Measurements from ENCODE around the gene VDAC1.

VDAC1 gene

DNA sequence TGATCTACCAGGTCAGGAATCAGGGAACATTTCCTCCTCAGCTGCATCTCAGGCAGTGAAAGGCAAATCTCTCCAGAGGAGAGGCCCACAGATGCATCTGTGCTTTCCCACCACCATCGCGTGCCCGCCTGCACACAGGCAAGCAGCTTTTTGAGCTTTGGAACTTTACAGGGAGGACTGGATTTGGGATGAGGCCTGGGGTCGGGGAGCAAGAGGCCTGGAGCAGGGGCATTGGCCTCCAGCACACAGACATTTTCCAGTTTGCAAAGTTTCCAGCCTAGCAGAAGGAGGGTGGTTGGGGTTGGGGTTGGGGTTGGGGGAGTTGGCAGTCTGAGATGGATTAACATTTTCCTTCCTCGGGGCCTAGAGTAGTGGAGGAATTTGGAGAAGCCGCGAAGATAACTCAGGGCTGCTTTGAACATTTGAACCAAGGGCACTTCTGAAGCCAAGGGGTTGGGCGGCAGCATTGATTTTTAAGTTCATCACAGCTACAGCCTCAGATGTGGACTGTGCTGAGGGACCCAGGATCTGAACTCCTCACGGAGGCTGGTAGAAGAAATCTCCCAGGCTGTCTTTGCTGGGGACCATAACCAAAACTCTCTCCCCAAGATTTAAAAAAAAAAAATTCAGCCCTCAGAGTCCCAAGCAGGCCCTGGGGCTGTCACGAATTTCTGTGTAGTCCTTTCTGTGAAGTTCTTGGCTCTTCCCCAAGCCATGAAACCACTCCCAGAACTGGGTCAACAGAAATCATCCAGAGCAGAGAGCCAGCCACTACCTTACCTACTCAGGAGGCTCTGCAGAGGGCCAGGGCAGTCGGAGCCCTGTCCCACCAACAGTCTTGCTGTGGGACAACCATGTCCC, 61.9 kb downstream of the VDAC1 start:
- H3K27ac ChIP-seq (replicated peaks), result no peak overlapping the region
- DNase-seq (ENCODE audit: low read depth in 1 of 2, low spot score in 1 of 2), result no peak
- TF ChIP-seq, protein P1, sequence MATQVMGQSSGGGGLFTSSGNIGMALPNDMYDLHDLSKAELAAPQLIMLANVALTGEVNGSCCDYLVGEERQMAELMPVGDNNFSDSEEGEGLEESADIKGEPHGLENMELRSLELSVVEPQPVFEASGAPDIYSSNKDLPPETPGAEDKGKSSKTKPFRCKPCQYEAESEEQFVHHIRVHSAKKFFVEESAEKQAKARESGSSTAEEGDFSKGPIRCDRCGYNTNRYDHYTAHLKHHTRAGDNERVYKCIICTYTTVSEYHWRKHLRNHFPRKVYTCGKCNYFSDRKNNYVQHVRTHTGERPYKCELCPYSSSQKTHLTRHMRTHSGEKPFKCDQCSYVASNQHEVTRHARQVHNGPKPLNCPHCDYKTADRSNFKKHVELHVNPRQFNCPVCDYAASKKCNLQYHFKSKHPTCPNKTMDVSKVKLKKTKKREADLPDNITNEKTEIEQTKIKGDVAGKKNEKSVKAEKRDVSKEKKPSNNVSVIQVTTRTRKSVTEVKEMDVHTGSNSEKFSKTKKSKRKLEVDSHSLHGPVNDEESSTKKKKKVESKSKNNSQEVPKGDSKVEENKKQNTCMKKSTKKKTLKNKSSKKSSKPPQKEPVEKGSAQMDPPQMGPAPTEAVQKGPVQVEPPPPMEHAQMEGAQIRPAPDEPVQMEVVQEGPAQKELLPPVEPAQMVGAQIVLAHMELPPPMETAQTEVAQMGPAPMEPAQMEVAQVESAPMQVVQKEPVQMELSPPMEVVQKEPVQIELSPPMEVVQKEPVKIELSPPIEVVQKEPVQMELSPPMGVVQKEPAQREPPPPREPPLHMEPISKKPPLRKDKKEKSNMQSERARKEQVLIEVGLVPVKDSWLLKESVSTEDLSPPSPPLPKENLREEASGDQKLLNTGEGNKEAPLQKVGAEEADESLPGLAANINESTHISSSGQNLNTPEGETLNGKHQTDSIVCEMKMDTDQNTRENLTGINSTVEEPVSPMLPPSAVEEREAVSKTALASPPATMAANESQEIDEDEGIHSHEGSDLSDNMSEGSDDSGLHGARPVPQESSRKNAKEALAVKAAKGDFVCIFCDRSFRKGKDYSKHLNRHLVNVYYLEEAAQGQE (IDR thresholded peaks at IDR 0.05; ENCODE audit: insufficient replicate concordance, low read depth), result no peak
- TF ChIP-seq, protein P2, sequence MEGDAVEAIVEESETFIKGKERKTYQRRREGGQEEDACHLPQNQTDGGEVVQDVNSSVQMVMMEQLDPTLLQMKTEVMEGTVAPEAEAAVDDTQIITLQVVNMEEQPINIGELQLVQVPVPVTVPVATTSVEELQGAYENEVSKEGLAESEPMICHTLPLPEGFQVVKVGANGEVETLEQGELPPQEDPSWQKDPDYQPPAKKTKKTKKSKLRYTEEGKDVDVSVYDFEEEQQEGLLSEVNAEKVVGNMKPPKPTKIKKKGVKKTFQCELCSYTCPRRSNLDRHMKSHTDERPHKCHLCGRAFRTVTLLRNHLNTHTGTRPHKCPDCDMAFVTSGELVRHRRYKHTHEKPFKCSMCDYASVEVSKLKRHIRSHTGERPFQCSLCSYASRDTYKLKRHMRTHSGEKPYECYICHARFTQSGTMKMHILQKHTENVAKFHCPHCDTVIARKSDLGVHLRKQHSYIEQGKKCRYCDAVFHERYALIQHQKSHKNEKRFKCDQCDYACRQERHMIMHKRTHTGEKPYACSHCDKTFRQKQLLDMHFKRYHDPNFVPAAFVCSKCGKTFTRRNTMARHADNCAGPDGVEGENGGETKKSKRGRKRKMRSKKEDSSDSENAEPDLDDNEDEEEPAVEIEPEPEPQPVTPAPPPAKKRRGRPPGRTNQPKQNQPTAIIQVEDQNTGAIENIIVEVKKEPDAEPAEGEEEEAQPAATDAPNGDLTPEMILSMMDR (IDR thresholded peaks at IDR 0.05; ENCODE audit: insufficient read depth, low read length), result no peak
- TF ChIP-seq POLR2AphosphoS5 (IDR thresholded peaks at IDR 0.05; ENCODE audit: low read depth) (no peak), GABPA (IDR thresholded peaks at IDR 0.05; ENCODE audit: low read depth) (no peak), SPI1 (IDR thresholded peaks at IDR 0.05; ENCODE audit: borderline replicate concordance, low read depth) (no peak)
- no peaks in the 10 kb centered on the region for H3K27me3 ChIP-seq (ENCODE audit: insufficient read depth, poor library complexity, severe bottlenecking)
- H3K4me3 ChIP-seq (replicated peaks; ENCODE audit: insufficient read depth, low read length), result no peak overlapping the region

DNA sequence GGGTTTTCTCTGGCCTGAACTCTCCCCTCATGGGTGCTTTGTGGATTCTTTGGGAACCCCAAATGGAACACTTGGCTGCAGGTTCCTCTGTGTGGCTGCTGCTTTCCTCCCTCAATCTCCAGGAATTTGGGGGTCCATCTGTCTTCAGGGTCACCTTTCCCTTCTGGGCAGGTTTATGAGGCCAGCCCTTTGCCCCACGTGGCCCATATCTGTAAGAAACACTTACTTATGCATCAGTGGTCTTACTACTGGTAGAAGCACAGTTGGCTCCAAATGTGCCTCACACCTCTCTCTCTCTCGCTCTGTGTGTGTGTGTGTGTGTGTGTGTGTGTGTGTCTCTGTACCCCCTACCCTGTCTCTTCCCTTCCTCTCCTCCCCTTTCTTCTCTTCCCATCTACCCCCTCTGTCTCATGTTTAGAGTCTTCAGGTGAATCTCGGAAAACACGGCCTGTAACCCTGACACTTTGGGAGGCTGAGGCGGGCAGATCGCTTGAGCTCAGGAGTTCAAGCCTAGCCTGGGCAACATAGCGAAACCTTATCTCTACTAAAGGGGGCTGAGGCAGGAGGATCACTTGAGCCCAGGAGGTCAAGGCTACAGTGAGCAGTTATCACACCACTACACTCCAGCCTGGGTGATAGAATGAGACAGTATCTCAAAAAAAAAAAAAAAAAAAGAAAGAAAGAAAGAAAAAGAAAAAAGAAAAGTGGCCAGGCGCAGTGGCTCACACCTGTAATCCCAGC, 63.1 kb downstream of the VDAC1 start:
- DNase-seq (ENCODE audit: low read depth in 1 of 2, low spot score in 1 of 2), result no peak
- H3K4me3 ChIP-seq (replicated peaks; ENCODE audit: insufficient read depth, low read length), result no peak overlapping the region
- no peak overlapping the region for H3K27ac ChIP-seq (replicated peaks)
- no peaks in the 10 kb centered on the region for H3K27me3 ChIP-seq (ENCODE audit: insufficient read depth, poor library complexity, severe bottlenecking)
- TF ChIP-seq SPI1 (IDR thresholded peaks at IDR 0.05; ENCODE audit: borderline replicate concordance, low read depth), result no peak
- no peak for TF ChIP-seq GABPA (IDR thresholded peaks at IDR 0.05; ENCODE audit: low read depth)
- TF ChIP-seq POLR2AphosphoS5 (IDR thresholded peaks at IDR 0.05; ENCODE audit: low read depth), result no peak
- TF ChIP-seq, protein P2 (IDR thresholded peaks at IDR 0.05; ENCODE audit: insufficient read depth, low read length), result no peak
- TF ChIP-seq, protein P1 (IDR thresholded peaks at IDR 0.05; ENCODE audit: insufficient replicate concordance, low read depth), result no peak

DNA sequence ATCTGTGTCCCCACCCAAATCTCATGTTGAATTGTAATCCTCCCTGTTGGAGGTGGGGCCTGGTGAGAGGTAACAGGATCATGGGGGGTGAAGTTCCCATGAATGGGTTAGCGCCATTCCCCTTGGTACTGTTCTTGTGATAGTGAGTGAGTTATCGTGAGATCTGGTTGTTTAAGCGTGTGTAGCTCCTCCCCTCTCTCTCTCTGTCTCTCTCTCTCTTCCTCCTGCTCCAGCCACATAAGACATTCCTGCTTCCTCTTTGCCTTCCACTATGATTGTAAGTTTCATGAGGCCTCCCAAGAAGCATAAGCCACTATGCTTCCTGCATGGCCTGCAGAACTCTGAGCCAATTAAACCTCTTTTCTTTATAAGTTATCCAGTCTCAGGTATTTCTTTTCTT, 65.1 kb downstream of the VDAC1 start:
- Histone ChIP-seq H3K4me3 (replicated peaks; ENCODE audit: insufficient read depth, low read length) (no peak overlapping the region), H3K27me3 (ENCODE audit: insufficient read depth, poor library complexity, severe bottlenecking) (no peaks in the 10 kb centered on the region), H3K27ac (replicated peaks) (no peak overlapping the region)
- TF ChIP-seq, protein P1 (IDR thresholded peaks at IDR 0.05; ENCODE audit: insufficient replicate concordance, low read depth), result no peak
- no peak for TF ChIP-seq POLR2AphosphoS5 (IDR thresholded peaks at IDR 0.05; ENCODE audit: low read depth)
- no peak for TF ChIP-seq GABPA (IDR thresholded peaks at IDR 0.05; ENCODE audit: low read depth)
- TF ChIP-seq, protein P2 (IDR thresholded peaks at IDR 0.05; ENCODE audit: insufficient read depth, low read length), result no peak
- no peak for TF ChIP-seq SPI1 (IDR thresholded peaks at IDR 0.05; ENCODE audit: borderline replicate concordance, low read depth)
- DNase-seq (ENCODE audit: low read depth in 1 of 2, low spot score in 1 of 2), result peak in 1 of 2 experiments; percentile 20

Data from HL-60 (cell line).